Liver (tissue), 9 donors: ENCODE measurements around the gene CCDC60. TPM values are rescaled to one million over a fixed set of nuclear protein-coding genes. Genes with fewer than 3 reads are reported as not detected.

Source experiments
- DNase-seq: peaks from one replicate; pipeline ENCODE4 v3.0.0-alpha.2; 2017; ENCODE audit warnings: low spot score
- H3K27ac ChIP-seq, 2 donors: one replicate each; pipeline ENCODE4 v1.7.0; 2013; ENCODE audit warnings: inconsistent platforms in 2 of 2, low read length in 2 of 2, control low read depth in 1 of 2, low read depth in 1 of 2, mild to moderate bottlenecking in 1 of 2
- H3K27me3 ChIP-seq, 4 donors: one replicate each; pipeline versions ENCODE4 v1.6.1 to v1.7.0; 2013; ENCODE audit warnings: low read length in 3 of 4, inconsistent platforms in 1 of 4, mild to moderate bottlenecking in 1 of 4, moderate library complexity in 1 of 4; ENCODE audit not compliant: control insufficient read depth in 4 of 4, insufficient read depth in 4 of 4
- H3K36me3 ChIP-seq, 4 donors: one replicate each; pipeline versions ENCODE4 v1.6.1 to v1.7.0; 2013; ENCODE audit warnings: low read length in 3 of 4, mild to moderate bottlenecking in 3 of 4, low read depth in 1 of 4, moderate library complexity in 1 of 4; ENCODE audit not compliant: control insufficient read depth in 4 of 4, insufficient read depth in 3 of 4
- H3K4me1 ChIP-seq, 4 donors: one replicate each; pipeline versions ENCODE4 v1.6.1 to v1.7.0; 2013; ENCODE audit warnings: low read length in 3 of 4, mild to moderate bottlenecking in 3 of 4, moderate library complexity in 1 of 4; ENCODE audit not compliant: control insufficient read depth in 4 of 4, insufficient read depth in 4 of 4
- H3K4me3 ChIP-seq, 3 donors: one replicate each; pipeline versions ENCODE4 v1.6.1 to v1.7.0; 2013; ENCODE audit warnings: low read length in 3 of 3, control low read depth in 1 of 3, low read depth in 1 of 3, mild to moderate bottlenecking in 1 of 3
- H3K9ac ChIP-seq, 2 donors: one replicate each; pipeline ENCODE4 v1.7.0; 2013; ENCODE audit warnings: low read length in 2 of 2, mild to moderate bottlenecking in 2 of 2, moderate library complexity in 2 of 2, control low read depth in 1 of 2, low read depth in 1 of 2
- H3K9me3 ChIP-seq, 4 donors: one replicate each; pipeline versions ENCODE4 v1.6.1 to v1.7.0; 2013; ENCODE audit warnings: low read length in 3 of 4; ENCODE audit not compliant: control insufficient read depth in 4 of 4
- EGR1 ChIP-seq, 2 donors: IDR thresholded peaks; 2 replicates each; pipeline ENCODE4 v1.6.1; 2016 to 2018; ENCODE audit warnings: antibody characterized with exemption in 2 of 2, low read depth in 2 of 2
- FOXA1 ChIP-seq: IDR thresholded peaks from 2 replicates; pipeline ENCODE4 v1.6.1; 2016; ENCODE audit warnings: antibody characterized with exemption
- FOXA2 ChIP-seq: IDR thresholded peaks from 2 replicates; pipeline ENCODE4 v1.6.1; 2016; ENCODE audit warnings: antibody characterized with exemption
- GABPA ChIP-seq, 2 donors: IDR thresholded peaks in 1 of 2; conservative IDR thresholded peaks in 1 of 2; 2 replicates each; pipeline ENCODE4 v1.6.1; 2016; ENCODE audit warnings: antibody characterized with exemption in 2 of 2, mild to moderate bottlenecking in 1 of 2, moderate library complexity in 1 of 2
- HNF4A ChIP-seq, 2 donors: conservative IDR thresholded peaks; 2 replicates each; pipeline ENCODE4 v1.6.1; 2016; ENCODE audit warnings: antibody characterized with exemption in 2 of 2, mild to moderate bottlenecking in 2 of 2
- HNF4G ChIP-seq: IDR thresholded peaks from 2 replicates; pipeline ENCODE4 v1.6.1; 2016; ENCODE audit warnings: antibody characterized with exemption
- JUND ChIP-seq, 2 donors: IDR thresholded peaks; 2 replicates each; pipeline ENCODE4 v1.6.1; 2016; ENCODE audit warnings: antibody characterized with exemption in 2 of 2
- NR2F2 ChIP-seq: IDR thresholded peaks from 2 replicates; pipeline ENCODE4 v1.6.1; 2016; ENCODE audit warnings: antibody characterized with exemption
- RAD21 ChIP-seq, 2 donors: IDR thresholded peaks; 2 replicates each; pipeline ENCODE4 v1.6.1; 2016; ENCODE audit warnings: antibody characterized with exemption in 2 of 2, mild to moderate bottlenecking in 2 of 2
- RXRA ChIP-seq, 2 donors: IDR thresholded peaks; 2 replicates each; pipeline ENCODE4 v1.6.1; 2017 to 2018; ENCODE audit warnings: antibody characterized with exemption in 2 of 2, mild to moderate bottlenecking in 1 of 2
- YY1 ChIP-seq: IDR thresholded peaks from 2 replicates; pipeline ENCODE4 v1.6.1; 2016; ENCODE audit warnings: antibody characterized with exemption, mild to moderate bottlenecking
- WGBS: extraction: QIAGEN DNeasy Blood & Tissue Kit; methylation state at CpG from one replicate; pipeline ENCODE4 v1.1.7; 2013; 5-methylcytosine and 5-hydroxymethylcytosine counted together
- polyA plus RNA-seq, 2 donors: library from polyadenylated mRNA; stranded (reverse) in 1 of 2; unstranded in 1 of 2; fragments of 200-250 nt in 1 of 2; fragments of >200 nt in 1 of 2; fragmentation: Nextera tagmentation in 1 of 2; extraction: Ambion mirVana in 1 of 2; gene quantifications; one replicate each; pipeline versions ENCODE4 v1.2.1 to v1.2.3, GENCODE V29; 2013 to 2015
- total RNA-seq, 2 donors: library from RNA; depleted of rRNA; stranded (reverse); fragments of >200 nt; gene quantifications; one replicate each; pipeline ENCODE4 v1.2.3, GENCODE V29; 2014
- TF ChIP-seq, protein P1 (sequence below): IDR thresholded peaks from 2 replicates; pipeline ENCODE4 v1.6.1; 2016; ENCODE audit warnings: antibody characterized with exemption, mild to moderate bottlenecking
- TF ChIP-seq, protein P2 (sequence below): IDR thresholded peaks from 2 replicates; pipeline ENCODE4 v1.6.1; 2016; ENCODE audit warnings: antibody characterized with exemption
- TF ChIP-seq, protein P3 (sequence below): fragments of 150-350 bp; IDR thresholded peaks from 2 replicates; pipeline ENCODE4 v1.5.1; 2017; ENCODE audit warnings: improper control_type of control experiment, low read depth, low read length; ENCODE audit not compliant: missing input control
- TF ChIP-seq, protein P4 (sequence below): IDR thresholded peaks from 2 replicates; pipeline ENCODE4 v1.6.1; 2016; ENCODE audit warnings: antibody characterized with exemption
- TF ChIP-seq, protein P5 (sequence below): IDR thresholded peaks from 2 replicates; pipeline ENCODE4 v1.6.1; 2016; ENCODE audit warnings: antibody characterized with exemption
- donor health status: healthy.
- donor health status: healthy.
- donor health status: healthy.
- donor health status: healthy.
- donor health status: healthy.

CCDC60 gene
- total and polyA plus RNA-seq, 4 donors: not detected

DNA sequence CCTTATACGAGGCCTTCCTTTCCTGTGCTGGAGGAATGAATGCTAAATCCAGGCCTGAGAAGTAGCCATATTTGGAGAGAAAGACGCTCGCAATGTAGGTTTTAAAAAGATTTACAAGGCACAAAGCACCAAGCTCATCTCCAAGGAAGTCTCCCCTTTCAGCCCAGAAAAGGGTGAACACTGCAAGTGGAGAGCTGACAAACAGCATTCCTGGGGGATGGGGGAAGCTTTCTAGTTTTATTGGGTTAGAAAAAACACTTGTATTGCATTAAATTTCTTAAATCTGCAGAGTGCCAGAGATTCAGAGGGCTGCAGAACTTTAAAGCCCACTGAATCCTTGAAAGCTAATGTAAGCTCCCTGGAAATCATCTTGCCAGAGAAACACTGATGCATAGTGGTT lies 34.6 kb downstream of the CCDC60 start:
- Histone ChIP-seq H3K36me3 (no peaks in the 10 kb centered on the region), H3K4me3 (no peak overlapping the region), H3K9ac (no peak overlapping the region), H3K9me3 (no peaks in the 10 kb centered on the region), H3K27me3 (no peaks in the 10 kb centered on the region), H3K27ac (no peak overlapping the region), H3K4me1 (no peaks in the 10 kb centered on the region)
- WGBS: 89% methylated on average over 3 of the region's 3 CpGs
- no peak for DNase-seq
- TF ChIP-seq HNF4G (no peak), FOXA2 (no peak), FOXA1 (no peak), YY1 (no peak), HNF4A (conservative IDR thresholded peaks at IDR 0.05) (no peak), GABPA (IDR thresholded peaks at IDR 0.05 in 1 of 2, conservative IDR thresholded peaks at IDR 0.05 in 1 of 2) (no peak), EGR1 (IDR thresholded peaks at IDR 0.05; ENCODE audit: low read depth in 2 of 2) (no peak), RXRA (IDR thresholded peaks at IDR 0.05) (no peak), RAD21 (IDR thresholded peaks at IDR 0.05) (no peak), JUND (IDR thresholded peaks at IDR 0.05) (no peak), NR2F2 (no peak)
- TF ChIP-seq, protein P1, sequence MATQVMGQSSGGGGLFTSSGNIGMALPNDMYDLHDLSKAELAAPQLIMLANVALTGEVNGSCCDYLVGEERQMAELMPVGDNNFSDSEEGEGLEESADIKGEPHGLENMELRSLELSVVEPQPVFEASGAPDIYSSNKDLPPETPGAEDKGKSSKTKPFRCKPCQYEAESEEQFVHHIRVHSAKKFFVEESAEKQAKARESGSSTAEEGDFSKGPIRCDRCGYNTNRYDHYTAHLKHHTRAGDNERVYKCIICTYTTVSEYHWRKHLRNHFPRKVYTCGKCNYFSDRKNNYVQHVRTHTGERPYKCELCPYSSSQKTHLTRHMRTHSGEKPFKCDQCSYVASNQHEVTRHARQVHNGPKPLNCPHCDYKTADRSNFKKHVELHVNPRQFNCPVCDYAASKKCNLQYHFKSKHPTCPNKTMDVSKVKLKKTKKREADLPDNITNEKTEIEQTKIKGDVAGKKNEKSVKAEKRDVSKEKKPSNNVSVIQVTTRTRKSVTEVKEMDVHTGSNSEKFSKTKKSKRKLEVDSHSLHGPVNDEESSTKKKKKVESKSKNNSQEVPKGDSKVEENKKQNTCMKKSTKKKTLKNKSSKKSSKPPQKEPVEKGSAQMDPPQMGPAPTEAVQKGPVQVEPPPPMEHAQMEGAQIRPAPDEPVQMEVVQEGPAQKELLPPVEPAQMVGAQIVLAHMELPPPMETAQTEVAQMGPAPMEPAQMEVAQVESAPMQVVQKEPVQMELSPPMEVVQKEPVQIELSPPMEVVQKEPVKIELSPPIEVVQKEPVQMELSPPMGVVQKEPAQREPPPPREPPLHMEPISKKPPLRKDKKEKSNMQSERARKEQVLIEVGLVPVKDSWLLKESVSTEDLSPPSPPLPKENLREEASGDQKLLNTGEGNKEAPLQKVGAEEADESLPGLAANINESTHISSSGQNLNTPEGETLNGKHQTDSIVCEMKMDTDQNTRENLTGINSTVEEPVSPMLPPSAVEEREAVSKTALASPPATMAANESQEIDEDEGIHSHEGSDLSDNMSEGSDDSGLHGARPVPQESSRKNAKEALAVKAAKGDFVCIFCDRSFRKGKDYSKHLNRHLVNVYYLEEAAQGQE: no peak
- TF ChIP-seq, protein P2, sequence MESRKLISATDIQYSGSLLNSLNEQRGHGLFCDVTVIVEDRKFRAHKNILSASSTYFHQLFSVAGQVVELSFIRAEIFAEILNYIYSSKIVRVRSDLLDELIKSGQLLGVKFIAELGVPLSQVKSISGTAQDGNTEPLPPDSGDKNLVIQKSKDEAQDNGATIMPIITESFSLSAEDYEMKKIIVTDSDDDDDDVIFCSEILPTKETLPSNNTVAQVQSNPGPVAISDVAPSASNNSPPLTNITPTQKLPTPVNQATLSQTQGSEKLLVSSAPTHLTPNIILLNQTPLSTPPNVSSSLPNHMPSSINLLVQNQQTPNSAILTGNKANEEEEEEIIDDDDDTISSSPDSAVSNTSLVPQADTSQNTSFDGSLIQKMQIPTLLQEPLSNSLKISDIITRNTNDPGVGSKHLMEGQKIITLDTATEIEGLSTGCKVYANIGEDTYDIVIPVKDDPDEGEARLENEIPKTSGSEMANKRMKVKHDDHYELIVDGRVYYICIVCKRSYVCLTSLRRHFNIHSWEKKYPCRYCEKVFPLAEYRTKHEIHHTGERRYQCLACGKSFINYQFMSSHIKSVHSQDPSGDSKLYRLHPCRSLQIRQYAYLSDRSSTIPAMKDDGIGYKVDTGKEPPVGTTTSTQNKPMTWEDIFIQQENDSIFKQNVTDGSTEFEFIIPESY: no peak
- TF ChIP-seq, protein P3, sequence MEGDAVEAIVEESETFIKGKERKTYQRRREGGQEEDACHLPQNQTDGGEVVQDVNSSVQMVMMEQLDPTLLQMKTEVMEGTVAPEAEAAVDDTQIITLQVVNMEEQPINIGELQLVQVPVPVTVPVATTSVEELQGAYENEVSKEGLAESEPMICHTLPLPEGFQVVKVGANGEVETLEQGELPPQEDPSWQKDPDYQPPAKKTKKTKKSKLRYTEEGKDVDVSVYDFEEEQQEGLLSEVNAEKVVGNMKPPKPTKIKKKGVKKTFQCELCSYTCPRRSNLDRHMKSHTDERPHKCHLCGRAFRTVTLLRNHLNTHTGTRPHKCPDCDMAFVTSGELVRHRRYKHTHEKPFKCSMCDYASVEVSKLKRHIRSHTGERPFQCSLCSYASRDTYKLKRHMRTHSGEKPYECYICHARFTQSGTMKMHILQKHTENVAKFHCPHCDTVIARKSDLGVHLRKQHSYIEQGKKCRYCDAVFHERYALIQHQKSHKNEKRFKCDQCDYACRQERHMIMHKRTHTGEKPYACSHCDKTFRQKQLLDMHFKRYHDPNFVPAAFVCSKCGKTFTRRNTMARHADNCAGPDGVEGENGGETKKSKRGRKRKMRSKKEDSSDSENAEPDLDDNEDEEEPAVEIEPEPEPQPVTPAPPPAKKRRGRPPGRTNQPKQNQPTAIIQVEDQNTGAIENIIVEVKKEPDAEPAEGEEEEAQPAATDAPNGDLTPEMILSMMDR: no peak
- TF ChIP-seq, protein P4, sequence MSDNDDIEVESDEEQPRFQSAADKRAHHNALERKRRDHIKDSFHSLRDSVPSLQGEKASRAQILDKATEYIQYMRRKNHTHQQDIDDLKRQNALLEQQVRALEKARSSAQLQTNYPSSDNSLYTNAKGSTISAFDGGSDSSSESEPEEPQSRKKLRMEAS: no peak
- TF ChIP-seq, protein P5, sequence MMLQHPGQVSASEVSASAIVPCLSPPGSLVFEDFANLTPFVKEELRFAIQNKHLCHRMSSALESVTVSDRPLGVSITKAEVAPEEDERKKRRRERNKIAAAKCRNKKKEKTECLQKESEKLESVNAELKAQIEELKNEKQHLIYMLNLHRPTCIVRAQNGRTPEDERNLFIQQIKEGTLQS: no peak
